ENCODE data around the gene XCR1.

- TF ChIP-seq USF2 (IDR thresholded peaks at IDR 0.05; ENCODE audit: low read length) = no peak
- no peak for TF ChIP-seq EZH2 (IDR thresholded peaks at IDR 0.05; ENCODE audit: low read depth, low read length, severe bottlenecking)
- no peak for TF ChIP-seq NRF1 (IDR thresholded peaks at IDR 0.05; ENCODE audit: low read depth, low read length)
- no peak for TF ChIP-seq YY1 (IDR thresholded peaks at IDR 0.05; ENCODE audit: low read depth, low read length)
- no peak for TF ChIP-seq MAFK (IDR thresholded peaks at IDR 0.05; ENCODE audit: low read depth, low read length)
- TF ChIP-seq KDM1A (IDR thresholded peaks at IDR 0.05; ENCODE audit: borderline replicate concordance, low read length) = no peak
- TF ChIP-seq POLR2AphosphoS5 (IDR thresholded peaks at IDR 0.05; ENCODE audit: low read depth, low read length) = no peak
- no peak for TF ChIP-seq SIN3A (conservative IDR thresholded peaks at IDR 0.05 in 1 of 2, IDR thresholded peaks at IDR 0.05 in 1 of 2; ENCODE audit: low read depth in 1 of 2, low read length in 2 of 2)
- TF ChIP-seq CTCF (IDR thresholded peaks at IDR 0.05; ENCODE audit: control extremely low read depth in 1 of 3, insufficient read depth in 1 of 3, low read depth in 1 of 3, low read length in 3 of 3) = no peak
- no peak for TF ChIP-seq CHD2 (IDR thresholded peaks at IDR 0.05; ENCODE audit: low read length)
- no peak for TF ChIP-seq BCL11A (IDR thresholded peaks at IDR 0.05; ENCODE audit: low read depth in 2 of 2, low read length in 2 of 2)
- no peak for TF ChIP-seq TBP (IDR thresholded peaks at IDR 0.05; ENCODE audit: low read depth, low read length)
- TF ChIP-seq POLR2A (IDR thresholded peaks at IDR 0.05; ENCODE audit: control extremely low read depth in 1 of 2, low read depth in 2 of 2, low read length in 2 of 2) = no peak
- TF ChIP-seq EP300 (IDR thresholded peaks at IDR 0.05; ENCODE audit: borderline replicate concordance in 1 of 2, low read depth in 2 of 2, low read length in 2 of 2) = no peak
Measured at GRCh38 chr3:46010519-46011113, 16.7 kb downstream of the XCR1 start.

Measured in H1 (cell line).